Esophagus muscularis mucosa (tissue), 4 donors: Measurements from ENCODE around the gene KANK4. TPM values are rescaled to one million over a fixed set of nuclear protein-coding genes. Genes with fewer than 3 reads are reported as not detected.
"Not testable (repeated sequence)": the region's sequence is repeated elsewhere in the genome, so short reads cannot be mapped to it uniquely, and the experiment has no call there.

Experiments
- DNase-seq: peaks from one replicate; pipeline ENCODE4 v3.0.0-alpha.2; 2017; ENCODE audit errors: extremely low spot score
- H3K27ac ChIP-seq, 4 donors: fragments of 200-600 bp; sonication (generic); replicated peaks in 1 of 4; 1 replicate in 3 of 4; 2 replicates in 1 of 4; pipeline ENCODE4 v1.5.1; 2016 to 2019; ENCODE audit warnings: mild to moderate bottlenecking in 1 of 4
- H3K27me3 ChIP-seq, 4 donors: fragments of 200-600 bp; sonication (generic); one replicate each; pipeline versions ENCODE4 v1.5.1 to v1.6.0; 2016 to 2019
- H3K36me3 ChIP-seq, 4 donors: fragments of 200-600 bp; sonication (generic); one replicate each; pipeline ENCODE4 v1.5.1; 2016 to 2019
- H3K4me1 ChIP-seq, 4 donors: fragments of 200-600 bp; sonication (generic); one replicate each; pipeline ENCODE4 v1.5.1; 2016 to 2019
- H3K4me3 ChIP-seq, 4 donors: fragments of 200-600 bp; sonication (generic); 1 replicate in 2 of 4; 2 replicates in 2 of 4; pipeline ENCODE4 v1.5.1; 2016 to 2019; ENCODE audit warnings: mild to moderate bottlenecking in 4 of 4, moderate library complexity in 1 of 4
- H3K9me3 ChIP-seq, 4 donors: fragments of 200-600 bp; sonication (generic); 1 replicate in 3 of 4; 2 replicates in 1 of 4; pipeline ENCODE4 v1.5.1; 2016 to 2019
- EP300 ChIP-seq: sonication (generic); formaldehyde crosslinking; IDR thresholded peaks from one replicate; pipeline ENCODE4 v1.6.1; 2017; ENCODE audit warnings: antibody characterized with exemption
- POLR2A ChIP-seq: fragments of 450-650 bp; IDR thresholded peaks from one replicate; pipeline ENCODE4 v1.6.1; 2017; ENCODE audit warnings: antibody characterized with exemption, moderate library complexity, mild to moderate bottlenecking, low read depth
- POLR2AphosphoS5 ChIP-seq, 2 donors: sonication (generic); formaldehyde crosslinking; IDR thresholded peaks; one replicate each; pipeline ENCODE4 v1.6.1; 2017; ENCODE audit warnings: antibody characterized with exemption in 2 of 2
- WGBS: methylation state at CpG from one replicate; pipeline ENCODE4 v1.1.5; 2018; 5-methylcytosine and 5-hydroxymethylcytosine counted together
- intact Hi-C: fragments of 100-400 bp; cut with DNase I; formaldehyde crosslinking; loops from one replicate; pipeline ENCODE4 v1.15.1; 2023
- total RNA-seq, 4 donors: library from RNA; depleted of rRNA; stranded (reverse); fragments of >200 nt; gene quantifications; one replicate each; pipeline versions ENCODE4 v1.1.0 to v1.2.1, GENCODE V29; 2016
- TF ChIP-seq, protein P1 (sequence below), 3 experiments: fragments of 200-600 bp in 2 of 3; fragments of 450-650 bp in 1 of 3; sonication (generic) in 2 of 3; IDR thresholded peaks; one replicate each; pipeline ENCODE4 v1.5.1; 2017 to 2019; ENCODE audit warnings: antibody characterized with exemption in 3 of 3, mild to moderate bottlenecking in 2 of 3, moderate library complexity in 1 of 3

The KANK4 gene
- total RNA-seq, 4 donors from 2014 or later: 0.42 to 1.4 (median 0.84) TPM

GRCh38 chr1:62259551-62259950, 59.7 kb downstream of the KANK4 start:
- Histone ChIP-seq H3K27ac (no peak overlapping the region), H3K9me3 (no peaks in the 10 kb centered on the region), H3K27me3 (peaks cover 0 to 5% (median 0%) of the 10 kb centered on the region in 4 donors), H3K36me3 (no peaks in the 10 kb centered on the region), H3K4me1 (no peaks in the 10 kb centered on the region), H3K4me3 (no peak overlapping the region)
- WGBS: 94% methylated on average over 4 of the region's 4 CpGs
- intact Hi-C loops: no loop called here
- no peak for DNase-seq
- TF ChIP-seq, protein P1, sequence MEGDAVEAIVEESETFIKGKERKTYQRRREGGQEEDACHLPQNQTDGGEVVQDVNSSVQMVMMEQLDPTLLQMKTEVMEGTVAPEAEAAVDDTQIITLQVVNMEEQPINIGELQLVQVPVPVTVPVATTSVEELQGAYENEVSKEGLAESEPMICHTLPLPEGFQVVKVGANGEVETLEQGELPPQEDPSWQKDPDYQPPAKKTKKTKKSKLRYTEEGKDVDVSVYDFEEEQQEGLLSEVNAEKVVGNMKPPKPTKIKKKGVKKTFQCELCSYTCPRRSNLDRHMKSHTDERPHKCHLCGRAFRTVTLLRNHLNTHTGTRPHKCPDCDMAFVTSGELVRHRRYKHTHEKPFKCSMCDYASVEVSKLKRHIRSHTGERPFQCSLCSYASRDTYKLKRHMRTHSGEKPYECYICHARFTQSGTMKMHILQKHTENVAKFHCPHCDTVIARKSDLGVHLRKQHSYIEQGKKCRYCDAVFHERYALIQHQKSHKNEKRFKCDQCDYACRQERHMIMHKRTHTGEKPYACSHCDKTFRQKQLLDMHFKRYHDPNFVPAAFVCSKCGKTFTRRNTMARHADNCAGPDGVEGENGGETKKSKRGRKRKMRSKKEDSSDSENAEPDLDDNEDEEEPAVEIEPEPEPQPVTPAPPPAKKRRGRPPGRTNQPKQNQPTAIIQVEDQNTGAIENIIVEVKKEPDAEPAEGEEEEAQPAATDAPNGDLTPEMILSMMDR (IDR thresholded peaks at IDR 0.05): no peak
- TF ChIP-seq EP300 (no peak), POLR2A (no peak), POLR2AphosphoS5 (IDR thresholded peaks at IDR 0.05) (no peak)

GRCh38 chr1:62250126-62250726, 69.0 kb downstream of the KANK4 start:
- Histone ChIP-seq H3K36me3 (no peaks in the 10 kb centered on the region), H3K9me3 (no peaks in the 10 kb centered on the region), H3K27me3 (no peaks in the 10 kb centered on the region), H3K27ac (no peak overlapping the region), H3K4me3 (no peak overlapping the region), H3K4me1 (no peaks in the 10 kb centered on the region)
- intact Hi-C loops: no loop called here
- no peak for DNase-seq
- WGBS: 75% methylated on average over 9 of the region's 10 CpGs
- TF ChIP-seq POLR2AphosphoS5 (IDR thresholded peaks at IDR 0.05): no peak
- no peak for TF ChIP-seq POLR2A
- no peak for TF ChIP-seq EP300
- TF ChIP-seq, protein P1 (IDR thresholded peaks at IDR 0.05): no peak

DNA sequence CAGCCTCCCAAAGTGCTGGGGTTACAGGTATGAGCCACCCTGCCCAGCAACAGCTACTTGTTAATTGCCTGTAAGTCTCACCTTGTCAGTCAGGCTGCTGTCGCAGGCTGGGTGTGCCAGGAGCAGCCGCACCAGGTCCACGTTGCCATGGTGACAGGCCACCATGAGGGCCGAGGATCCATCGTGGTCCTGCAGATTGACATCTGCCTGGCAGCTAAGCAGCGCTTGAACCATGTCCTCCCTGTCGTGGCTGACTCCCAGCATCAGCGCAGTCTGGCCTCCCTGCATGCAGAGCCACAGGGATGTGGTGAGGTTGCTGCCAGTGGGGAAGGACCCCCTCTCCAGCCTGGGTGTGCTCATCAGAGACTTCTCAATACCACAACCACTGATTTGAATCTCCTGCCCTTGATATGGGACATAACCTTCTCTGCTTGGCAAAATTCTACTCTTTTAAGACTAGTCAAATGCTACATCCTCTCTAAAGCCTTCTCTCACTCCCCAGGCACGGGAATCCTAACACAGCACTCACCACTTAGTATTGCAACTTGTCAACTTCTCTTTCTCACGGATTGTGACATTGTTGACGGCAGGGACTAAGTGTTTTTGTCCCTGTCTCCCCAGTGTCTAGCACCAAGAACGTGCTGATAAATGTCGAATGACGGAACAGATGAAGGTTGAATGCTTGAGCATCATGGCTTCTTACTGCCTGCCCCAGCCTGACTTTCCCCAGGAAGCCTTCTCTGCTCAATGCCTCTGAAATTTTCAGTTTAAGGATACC, 71.7 kb downstream of the KANK4 start:
- WGBS: 68% methylated on average over 13 of the region's 14 CpGs
- Histone ChIP-seq H3K4me1 (no peaks in the 10 kb centered on the region), H3K4me3 (no peak overlapping the region), H3K9me3 (no peaks in the 10 kb centered on the region), H3K27ac (no peak overlapping the region), H3K27me3 (no peaks in the 10 kb centered on the region), H3K36me3 (no peaks in the 10 kb centered on the region)
- intact Hi-C loops: no loop called here
- no peak for DNase-seq
- TF ChIP-seq EP300 (no peak), POLR2AphosphoS5 (IDR thresholded peaks at IDR 0.05) (no peak), POLR2A (no peak)
- TF ChIP-seq, protein P1 (IDR thresholded peaks at IDR 0.05): no peak

DNA sequence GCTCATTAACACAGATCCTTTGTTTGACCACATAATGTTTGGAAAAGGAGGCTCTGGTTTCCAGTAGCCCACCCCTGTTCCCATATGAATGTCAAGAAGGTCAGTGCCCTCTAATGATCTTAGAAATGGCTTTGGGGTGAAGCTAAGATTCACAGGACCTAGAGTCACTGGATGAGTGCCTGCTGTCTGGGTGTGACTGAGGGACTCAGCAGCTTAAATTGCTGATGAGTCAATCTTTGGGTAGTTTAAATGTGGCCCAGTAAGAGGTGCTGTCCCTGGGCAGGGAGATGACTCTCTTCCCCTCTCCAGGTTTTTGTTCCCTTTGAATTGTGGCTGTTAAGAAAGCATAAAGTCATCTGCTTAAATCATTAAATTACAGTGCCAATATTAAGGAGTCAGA, 74.0 kb downstream of the KANK4 start:
- H3K4me3 ChIP-seq: no peak overlapping the region
- DNase-seq: no peak
- intact Hi-C loops: no loop called here
- TF ChIP-seq POLR2A (no peak), EP300 (no peak), POLR2AphosphoS5 (IDR thresholded peaks at IDR 0.05) (no peak)
- TF ChIP-seq, protein P1 (IDR thresholded peaks at IDR 0.05): no peak
- no peaks in the 10 kb centered on the region for H3K36me3 ChIP-seq
- no peaks in the 10 kb centered on the region for H3K9me3 ChIP-seq
- no peak overlapping the region for H3K27ac ChIP-seq
- H3K4me1 ChIP-seq: peaks cover 0 to 13% (median 7%) of the 10 kb centered on the region in 4 donors
- no peaks in the 10 kb centered on the region for H3K27me3 ChIP-seq

DNA sequence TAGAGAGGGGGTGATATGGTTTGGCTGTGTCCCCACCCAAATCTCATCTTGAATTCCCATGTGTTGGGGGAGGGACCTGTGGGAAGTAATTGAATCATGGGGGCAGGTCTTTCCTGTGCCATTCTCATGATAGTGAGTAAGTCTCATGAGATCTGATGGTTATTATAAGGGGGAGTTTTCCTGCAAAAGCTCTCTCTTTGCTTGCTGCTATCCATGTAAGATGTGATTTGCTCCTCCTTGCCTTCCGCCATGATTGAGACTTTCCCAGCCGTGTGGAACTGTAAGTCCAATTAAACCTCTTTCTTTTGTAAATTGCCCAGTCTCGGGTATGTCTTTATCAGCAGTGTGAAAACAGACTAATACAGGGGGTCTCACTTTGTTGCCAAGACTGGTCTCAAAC, 74.9 kb downstream of the KANK4 start:
- H3K9me3 ChIP-seq, H3K27ac ChIP-seq, H3K4me3 ChIP-seq, intact Hi-C loops, H3K36me3 ChIP-seq, H3K27me3 ChIP-seq, DNase-seq: not testable (repeated sequence)
- peaks cover 0 to 13% (median 7%) of the 10 kb centered on the region in 4 donors for H3K4me1 ChIP-seq
- WGBS: 94% methylated on average over 3 of the region's 3 CpGs
